GM12878 (cell line): ENCODE results near the gene DGKA.
"Not testable (repeated sequence)": the region's sequence is repeated elsewhere in the genome, so short reads cannot be mapped to it uniquely, and the experiment has no call there.

Experiments used
- BHLHE40 ChIP-seq, 2 experiments: fragments of 450-650 bp in 1 of 2; IDR thresholded peaks; 2 replicates each; pipeline ENCODE4 v1.6.1; 2011 to 2017; ENCODE audit warnings: low read depth in 2 of 2, borderline replicate concordance in 1 of 2, improper control_type of control experiment in 1 of 2, low read length in 1 of 2, mild to moderate bottlenecking in 1 of 2
- CBX5 ChIP-seq: sonication (generic); IDR thresholded peaks from 2 replicates; pipeline ENCODE4 v1.6.1; 2016; ENCODE audit warnings: low read depth, moderate library complexity, mild to moderate bottlenecking, inconsistent platforms
- CHD4 ChIP-seq: fragments of 200-600 bp; sonication (generic); IDR thresholded peaks from 2 replicates; pipeline ENCODE4 v1.6.1; 2016; ENCODE audit warnings: mild to moderate bottlenecking
- CTCF ChIP-seq, 3 experiments: IDR thresholded peaks in 2 of 3; conservative IDR thresholded peaks in 1 of 3; 2 replicates each; pipeline ENCODE4 v1.5.1; 2011; ENCODE audit warnings: low read depth in 3 of 3, low read length in 3 of 3, mild to moderate bottlenecking in 3 of 3, control low read depth in 2 of 3, moderate library complexity in 2 of 3, inconsistent platforms in 1 of 3, mixed read lengths in 1 of 3; ENCODE audit not compliant: control insufficient read depth in 2 of 3, insufficient read depth in 1 of 3; ENCODE audit errors: extremely low read depth in 1 of 3
- NRF1 ChIP-seq: conservative IDR thresholded peaks from 2 replicates; pipeline ENCODE4 v1.6.1; 2011; ENCODE audit warnings: mild to moderate bottlenecking, low read depth, low read length, improper control_type of control experiment
- POLR2AphosphoS5 ChIP-seq: IDR thresholded peaks from 2 replicates; pipeline ENCODE4 v1.6.1; 2011; ENCODE audit warnings: mild to moderate bottlenecking, low read length, inconsistent platforms
- RCOR1 ChIP-seq: conservative IDR thresholded peaks from 2 replicates; pipeline ENCODE4 v1.6.1; 2012; ENCODE audit warnings: low read depth, low read length, improper control_type of control experiment
- TAF1 ChIP-seq: IDR thresholded peaks from 2 replicates; pipeline ENCODE4 v1.6.1; 2011; ENCODE audit warnings: mild to moderate bottlenecking, low read depth, low read length, borderline replicate concordance
- ZNF207 ChIP-seq: fragments of 450-650 bp; IDR thresholded peaks from 2 replicates; pipeline ENCODE4 v1.6.1; 2014; ENCODE audit warnings: antibody characterized with exemption, mild to moderate bottlenecking, borderline replicate concordance
- ZNF274 ChIP-seq: IDR thresholded peaks from one replicate; pipeline ENCODE4 v1.8.0; 2011; ENCODE audit not compliant: insufficient read length, insufficient read depth
- ZNF687 ChIP-seq: fragments of 450-650 bp; IDR thresholded peaks from 2 replicates; pipeline ENCODE4 v1.6.1; 2017; ENCODE audit warnings: mild to moderate bottlenecking, moderate library complexity
- TF ChIP-seq, protein P1 (sequence below): IDR thresholded peaks from 2 replicates; pipeline ENCODE4 v1.6.1; 2012; ENCODE audit warnings: mild to moderate bottlenecking, low read depth, low read length

- TF ChIP-seq BHLHE40 (IDR thresholded peaks at IDR 0.05; ENCODE audit: borderline replicate concordance in 1 of 2, low read depth in 2 of 2, low read length in 1 of 2); POLR2AphosphoS5; NRF1; CTCF (IDR thresholded peaks at IDR 0.05 in 2 of 3, conservative IDR thresholded peaks at IDR 0.05 in 1 of 3; ENCODE audit: control insufficient read depth in 2 of 3, extremely low read depth in 1 of 3, insufficient read depth in 1 of 3, low read depth in 3 of 3, low read length in 3 of 3); ZNF274; CBX5; CHD4; ZNF687; ZNF207; RCOR1; TAF1: not testable (repeated sequence)
- TF ChIP-seq, protein P1, sequence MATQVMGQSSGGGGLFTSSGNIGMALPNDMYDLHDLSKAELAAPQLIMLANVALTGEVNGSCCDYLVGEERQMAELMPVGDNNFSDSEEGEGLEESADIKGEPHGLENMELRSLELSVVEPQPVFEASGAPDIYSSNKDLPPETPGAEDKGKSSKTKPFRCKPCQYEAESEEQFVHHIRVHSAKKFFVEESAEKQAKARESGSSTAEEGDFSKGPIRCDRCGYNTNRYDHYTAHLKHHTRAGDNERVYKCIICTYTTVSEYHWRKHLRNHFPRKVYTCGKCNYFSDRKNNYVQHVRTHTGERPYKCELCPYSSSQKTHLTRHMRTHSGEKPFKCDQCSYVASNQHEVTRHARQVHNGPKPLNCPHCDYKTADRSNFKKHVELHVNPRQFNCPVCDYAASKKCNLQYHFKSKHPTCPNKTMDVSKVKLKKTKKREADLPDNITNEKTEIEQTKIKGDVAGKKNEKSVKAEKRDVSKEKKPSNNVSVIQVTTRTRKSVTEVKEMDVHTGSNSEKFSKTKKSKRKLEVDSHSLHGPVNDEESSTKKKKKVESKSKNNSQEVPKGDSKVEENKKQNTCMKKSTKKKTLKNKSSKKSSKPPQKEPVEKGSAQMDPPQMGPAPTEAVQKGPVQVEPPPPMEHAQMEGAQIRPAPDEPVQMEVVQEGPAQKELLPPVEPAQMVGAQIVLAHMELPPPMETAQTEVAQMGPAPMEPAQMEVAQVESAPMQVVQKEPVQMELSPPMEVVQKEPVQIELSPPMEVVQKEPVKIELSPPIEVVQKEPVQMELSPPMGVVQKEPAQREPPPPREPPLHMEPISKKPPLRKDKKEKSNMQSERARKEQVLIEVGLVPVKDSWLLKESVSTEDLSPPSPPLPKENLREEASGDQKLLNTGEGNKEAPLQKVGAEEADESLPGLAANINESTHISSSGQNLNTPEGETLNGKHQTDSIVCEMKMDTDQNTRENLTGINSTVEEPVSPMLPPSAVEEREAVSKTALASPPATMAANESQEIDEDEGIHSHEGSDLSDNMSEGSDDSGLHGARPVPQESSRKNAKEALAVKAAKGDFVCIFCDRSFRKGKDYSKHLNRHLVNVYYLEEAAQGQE: not testable (repeated sequence)
Observed at GRCh38 chr12:55919032-55919431, 11.9 kb upstream of the DGKA start.
